Type B pancreatic cell (in vitro differentiated cells): Measurements from ENCODE around the gene TRAPPC3. TPM values are rescaled to one million over a fixed set of nuclear protein-coding genes. Genes with fewer than 3 reads are reported as not detected.
A peak's percentile ranks its signal among the peaks of the same experiment; 100 is the strongest.

Experiments
- DNase-seq: peaks from one replicate; pipeline ENCODE4 v3.0.0; 2021; ENCODE audit warnings: mixed read lengths; ENCODE audit not compliant: unreplicated experiment; ENCODE audit errors: extremely low spot score
- H3K27ac Mint-ChIP-seq: 2 replicates; pipeline ENCODE4 v1.8.0; 2021; ENCODE audit warnings: mild to moderate bottlenecking, mixed read lengths
- H3K27me3 Mint-ChIP-seq: 2 replicates; pipeline ENCODE4 v1.8.0; 2021; ENCODE audit warnings: mixed read lengths
- H3K36me3 Mint-ChIP-seq: 2 replicates; pipeline ENCODE4 v1.8.0; 2021; ENCODE audit warnings: mixed read lengths
- H3K4me1 Mint-ChIP-seq: one replicate; pipeline ENCODE4 v1.8.0; 2021; ENCODE audit warnings: mixed read lengths; ENCODE audit not compliant: unreplicated experiment
- H3K4me3 Mint-ChIP-seq: 2 replicates; pipeline ENCODE4 v1.8.0; 2021; ENCODE audit warnings: mild to moderate bottlenecking, mixed read lengths
- H3K9me3 Mint-ChIP-seq: 2 replicates; pipeline ENCODE4 v1.8.0; 2021; ENCODE audit warnings: mixed read lengths
- total RNA-seq: library from RNA; stranded (reverse); gene quantifications from 2 replicates; pipeline ENCODE4 v1.2.1, GENCODE V29; 2021; ENCODE audit warnings: low replicate concordance
- TF ChIP-seq, protein P1 (sequence below): fragments of 200-600 bp; sonication (generic); conservative IDR thresholded peaks from 2 replicates; pipeline ENCODE4 v1.5.0; 2021; ENCODE audit warnings: antibody characterized with exemption, mild to moderate bottlenecking

TRAPPC3 gene
- total RNA-seq, 1 donor from 2014 or later = 63.4 TPM

GRCh38 chr1:36132029-36132428 is 17.3 kb downstream of the TRAPPC3 start:
- no peak for DNase-seq
- H3K27me3 Mint-ChIP-seq = no peaks in the 10 kb centered on the region
- H3K36me3 Mint-ChIP-seq = no peaks in the 10 kb centered on the region
- TF ChIP-seq, protein P1, sequence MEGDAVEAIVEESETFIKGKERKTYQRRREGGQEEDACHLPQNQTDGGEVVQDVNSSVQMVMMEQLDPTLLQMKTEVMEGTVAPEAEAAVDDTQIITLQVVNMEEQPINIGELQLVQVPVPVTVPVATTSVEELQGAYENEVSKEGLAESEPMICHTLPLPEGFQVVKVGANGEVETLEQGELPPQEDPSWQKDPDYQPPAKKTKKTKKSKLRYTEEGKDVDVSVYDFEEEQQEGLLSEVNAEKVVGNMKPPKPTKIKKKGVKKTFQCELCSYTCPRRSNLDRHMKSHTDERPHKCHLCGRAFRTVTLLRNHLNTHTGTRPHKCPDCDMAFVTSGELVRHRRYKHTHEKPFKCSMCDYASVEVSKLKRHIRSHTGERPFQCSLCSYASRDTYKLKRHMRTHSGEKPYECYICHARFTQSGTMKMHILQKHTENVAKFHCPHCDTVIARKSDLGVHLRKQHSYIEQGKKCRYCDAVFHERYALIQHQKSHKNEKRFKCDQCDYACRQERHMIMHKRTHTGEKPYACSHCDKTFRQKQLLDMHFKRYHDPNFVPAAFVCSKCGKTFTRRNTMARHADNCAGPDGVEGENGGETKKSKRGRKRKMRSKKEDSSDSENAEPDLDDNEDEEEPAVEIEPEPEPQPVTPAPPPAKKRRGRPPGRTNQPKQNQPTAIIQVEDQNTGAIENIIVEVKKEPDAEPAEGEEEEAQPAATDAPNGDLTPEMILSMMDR = no peak
- no peaks in the 10 kb centered on the region for H3K9me3 Mint-ChIP-seq
- H3K27ac Mint-ChIP-seq = no peak overlapping the region
- H3K4me3 Mint-ChIP-seq = no peak overlapping the region
- H3K4me1 Mint-ChIP-seq = peaks cover 18% of the 10 kb centered on the region

DNA sequence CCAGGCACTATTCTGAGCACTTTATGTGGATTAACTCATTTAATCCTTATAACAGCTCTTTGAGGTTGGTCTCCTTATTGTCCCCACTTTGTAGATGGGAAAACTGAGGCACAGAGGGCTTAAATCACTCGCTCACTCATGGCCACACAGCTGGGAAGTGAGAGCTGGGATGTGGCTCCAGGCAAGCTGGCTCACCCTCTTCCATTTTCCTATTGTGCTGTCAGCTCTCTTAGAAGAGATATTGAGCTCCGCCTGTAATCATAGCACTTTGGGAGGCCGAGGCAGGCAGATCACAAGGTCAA is 20.4 kb downstream of the TRAPPC3 start:
- Mint-ChIP-seq H3K9me3 (no peaks in the 10 kb centered on the region), H3K4me1 (peaks cover 17% of the 10 kb centered on the region), H3K27me3 (peaks cover 20% of the 10 kb centered on the region), H3K4me3 (no peak overlapping the region), H3K36me3 (no peaks in the 10 kb centered on the region), H3K27ac (no peak overlapping the region)
- TF ChIP-seq, protein P1 = no peak
- no peak for DNase-seq

- H3K27ac Mint-ChIP-seq = no peak overlapping the region
- H3K9me3 Mint-ChIP-seq = no peaks in the 10 kb centered on the region
- peaks cover 26% of the 10 kb centered on the region for H3K27me3 Mint-ChIP-seq
- no peaks in the 10 kb centered on the region for H3K36me3 Mint-ChIP-seq
- DNase-seq = no peak
- no peak overlapping the region for H3K4me3 Mint-ChIP-seq
- peaks cover 20% of the 10 kb centered on the region for H3K4me1 Mint-ChIP-seq
- TF ChIP-seq, protein P1 = no peak
Measured at GRCh38 chr1:36128126-36128904, 21.0 kb downstream of the TRAPPC3 start.

DNA sequence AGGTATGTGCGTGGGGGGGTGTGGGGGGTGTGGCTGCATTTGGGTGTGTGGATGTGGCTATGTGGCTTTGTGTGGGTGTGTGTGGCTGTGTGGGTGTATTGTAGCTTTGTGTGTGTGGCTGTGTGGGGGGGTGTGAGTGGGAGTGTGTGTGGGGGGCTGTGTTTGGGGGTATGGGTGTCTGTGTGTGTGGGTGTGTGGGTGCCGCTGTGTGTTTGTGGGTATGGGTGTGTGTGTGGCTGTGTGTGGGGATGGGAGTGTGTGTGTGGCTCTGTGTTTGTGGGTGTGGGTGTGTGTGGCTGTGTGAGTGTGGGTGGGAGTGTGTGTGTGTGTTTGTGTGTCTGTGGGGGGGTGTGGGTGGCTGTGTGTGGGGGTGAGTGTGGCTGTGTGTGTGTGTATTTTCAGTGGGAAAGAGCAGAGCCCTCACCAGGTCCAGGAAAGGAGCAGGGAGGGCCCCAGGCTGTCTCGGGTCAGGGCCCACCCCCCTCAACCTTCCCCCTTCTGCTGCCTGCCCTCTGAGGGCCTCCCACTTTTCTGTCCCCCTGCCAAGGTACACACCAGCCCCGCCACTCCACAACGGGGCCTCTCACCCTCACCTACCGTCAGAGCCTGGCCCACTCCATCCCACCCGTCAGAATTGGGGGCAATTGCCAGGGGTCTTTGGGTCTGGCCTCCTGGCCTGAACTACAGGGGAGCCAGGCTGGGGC is 22.3 kb downstream of the TRAPPC3 start:
- TF ChIP-seq, protein P1 = no peak
- H3K27me3 Mint-ChIP-seq = peaks cover 39% of the 10 kb centered on the region
- no peak for DNase-seq
- H3K4me1 Mint-ChIP-seq = peaks cover 34% of the 10 kb centered on the region
- H3K9me3 Mint-ChIP-seq = no peaks in the 10 kb centered on the region
- H3K36me3 Mint-ChIP-seq = no peaks in the 10 kb centered on the region
- no peak overlapping the region for H3K4me3 Mint-ChIP-seq
- H3K27ac Mint-ChIP-seq = no peak overlapping the region

GRCh38 chr1:36126005-36126716 is 23.1 kb downstream of the TRAPPC3 start:
- DNase-seq = no peak
- H3K27ac Mint-ChIP-seq = no peak overlapping the region

More at GRCh38 chr1:36126005-36126716, 23.1 kb downstream of the TRAPPC3 start:
- TF ChIP-seq, protein P1 = no peak
- peak overlapping the region; percentile 67 for H3K4me3 Mint-ChIP-seq
- H3K4me1 Mint-ChIP-seq = peaks cover 34% of the 10 kb centered on the region
- no peaks in the 10 kb centered on the region for H3K9me3 Mint-ChIP-seq
- H3K36me3 Mint-ChIP-seq = no peaks in the 10 kb centered on the region
- H3K27me3 Mint-ChIP-seq = peaks cover 43% of the 10 kb centered on the region
